ENCODE results near the gene MBD3.

The MBD3 gene

DNA sequence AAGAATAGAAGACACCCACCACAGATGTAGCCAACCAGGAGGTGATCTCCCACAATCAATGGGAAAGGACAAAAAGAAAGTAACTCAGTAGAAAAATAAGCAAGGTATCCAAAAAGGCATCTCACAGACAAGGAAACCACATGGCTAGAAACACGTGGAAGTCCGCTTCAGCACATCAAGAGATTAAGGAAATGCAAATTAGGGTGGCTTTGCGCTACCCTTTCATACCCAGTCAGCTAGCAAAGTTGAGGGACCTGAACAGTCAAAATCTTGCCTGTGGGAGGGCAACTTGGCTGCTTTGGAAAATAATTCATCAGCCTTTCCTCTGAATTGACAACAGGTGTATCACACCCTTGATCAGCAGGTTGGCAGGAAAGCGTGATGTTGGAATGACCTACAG, 24.2 kb upstream of the MBD3 start:
- Histone ChIP-seq H3K9ac (ENCODE audit: low read length) (no peak overlapping the region), H3K4me1 (ENCODE audit: control insufficient read depth, low read depth, low read length) (no peaks in the 10 kb centered on the region), H4K5ac (ENCODE audit: low read length) (no peak overlapping the region), H3K4me2 (ENCODE audit: low read length) (no peak overlapping the region), H2BK15ac (replicated peaks; ENCODE audit: low read depth) (no peak overlapping the region), H2BK5ac (ENCODE audit: low read length) (no peak overlapping the region), H3K27ac (ENCODE audit: low read depth, low read length) (no peak overlapping the region), H3K18ac (ENCODE audit: low read length) (no peak overlapping the region), H3K36me3 (ENCODE audit: control insufficient read depth, insufficient read depth, low read length) (peaks cover 35% of the 10 kb centered on the region), H3K27me3 (ENCODE audit: insufficient read depth, low read length, poor library complexity) (no peaks in the 10 kb centered on the region), H3K56ac (ENCODE audit: low read length) (no peak overlapping the region), H3K4ac (ENCODE audit: low read depth, low read length) (no peak overlapping the region), H3K79me2 (ENCODE audit: control insufficient read depth, insufficient read depth, low read length) (no peaks in the 10 kb centered on the region), H2BK120ac (ENCODE audit: low read depth, low read length) (no peak overlapping the region), H3K4me3 (ENCODE audit: low read length) (no peak overlapping the region), H4K8ac (ENCODE audit: low read depth, low read length) (no peak overlapping the region), H3K23ac (ENCODE audit: low read length) (no peak overlapping the region), H3K79me1 (ENCODE audit: low read length) (peaks cover 3% of the 10 kb centered on the region), H2AK5ac (ENCODE audit: low read length) (no peak overlapping the region)
- DNase-seq, result no peak
- no CpG with 5 or more reads among the region's 4 CpGs for WGBS (ENCODE audit: extremely low coverage, insufficient coverage, low lambda C conversion rate)

DNA sequence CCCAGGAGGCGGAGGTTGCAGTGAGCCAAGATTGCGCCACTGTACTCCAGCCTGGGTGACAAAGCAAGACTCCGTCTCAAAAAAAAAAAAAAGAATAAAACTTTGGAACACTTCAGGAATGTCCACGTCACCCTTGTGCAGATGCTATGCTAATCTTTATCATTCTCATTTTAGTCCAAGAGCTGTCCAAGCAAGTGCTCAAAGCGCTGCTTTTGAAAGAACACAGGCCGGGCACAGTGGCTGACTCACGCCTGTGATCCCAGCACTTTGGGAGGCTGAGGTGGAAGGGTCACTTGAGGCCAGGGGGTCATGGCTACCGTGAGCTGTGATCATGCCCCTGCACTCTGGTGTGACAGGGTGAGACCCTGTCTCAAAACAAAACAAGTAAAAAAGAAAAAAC, 23.7 kb upstream of the MBD3 start:
- Histone ChIP-seq H2AK5ac (ENCODE audit: low read length) (no peak overlapping the region), H3K23ac (ENCODE audit: low read length) (no peak overlapping the region), H3K9ac (ENCODE audit: low read length) (no peak overlapping the region), H2BK5ac (ENCODE audit: low read length) (no peak overlapping the region), H3K27me3 (ENCODE audit: insufficient read depth, low read length, poor library complexity) (no peaks in the 10 kb centered on the region), H3K4me3 (ENCODE audit: low read length) (no peak overlapping the region), H3K4me2 (ENCODE audit: low read length) (no peak overlapping the region), H2BK15ac (replicated peaks; ENCODE audit: low read depth) (no peak overlapping the region), H3K4me1 (ENCODE audit: control insufficient read depth, low read depth, low read length) (no peaks in the 10 kb centered on the region), H4K5ac (ENCODE audit: low read length) (no peak overlapping the region), H3K4ac (ENCODE audit: low read depth, low read length) (no peak overlapping the region), H3K56ac (ENCODE audit: low read length) (no peak overlapping the region), H2BK120ac (ENCODE audit: low read depth, low read length) (no peak overlapping the region), H4K8ac (ENCODE audit: low read depth, low read length) (no peak overlapping the region), H3K79me1 (ENCODE audit: low read length) (peaks cover 3% of the 10 kb centered on the region), H3K18ac (ENCODE audit: low read length) (no peak overlapping the region), H3K27ac (ENCODE audit: low read depth, low read length) (no peak overlapping the region), H3K36me3 (ENCODE audit: control insufficient read depth, insufficient read depth, low read length) (peaks cover 34% of the 10 kb centered on the region), H3K79me2 (ENCODE audit: control insufficient read depth, insufficient read depth, low read length) (no peaks in the 10 kb centered on the region)
- WGBS (ENCODE audit: extremely low coverage, insufficient coverage, low lambda C conversion rate), result no CpG with 5 or more reads among the region's 8 CpGs
- no peak for DNase-seq

DNA sequence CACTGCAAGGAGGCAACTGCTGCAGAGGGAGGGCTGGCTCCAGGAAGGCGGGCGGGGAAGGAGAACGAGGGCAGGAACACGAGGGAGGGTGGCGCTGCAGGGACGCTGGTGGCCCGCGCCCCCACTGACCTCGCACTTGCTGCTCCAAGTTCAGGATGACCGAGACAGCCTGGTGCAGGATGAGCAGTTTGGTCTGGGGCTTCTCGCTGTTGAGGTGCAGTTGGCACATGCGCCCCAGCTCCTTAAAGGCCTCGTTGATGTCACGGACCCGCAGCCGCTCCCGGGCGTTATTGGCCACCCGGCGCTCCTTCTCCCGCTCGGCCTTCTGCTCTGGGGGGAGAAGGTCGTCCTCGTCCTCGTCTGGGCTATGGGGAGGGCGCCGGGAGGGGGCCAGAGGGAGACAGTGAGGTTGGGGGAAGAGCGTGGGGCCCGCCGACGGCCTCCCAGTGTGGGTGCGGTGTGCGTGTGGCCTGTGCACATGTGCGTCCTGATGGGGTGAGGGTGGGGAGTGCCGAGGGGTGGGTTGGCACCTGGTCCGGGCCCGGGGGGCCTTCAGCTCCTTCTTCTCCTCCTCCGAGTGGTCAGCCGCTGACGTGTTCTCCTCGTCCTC, 22.6 kb upstream of the MBD3 start:
- Histone ChIP-seq H2BK120ac (ENCODE audit: low read depth, low read length) (no peak overlapping the region), H2AK5ac (ENCODE audit: low read length) (no peak overlapping the region), H3K4me1 (ENCODE audit: control insufficient read depth, low read depth, low read length) (no peaks in the 10 kb centered on the region), H3K56ac (ENCODE audit: low read length) (no peak overlapping the region), H3K23ac (ENCODE audit: low read length) (no peak overlapping the region), H3K79me1 (ENCODE audit: low read length) (peaks cover 3% of the 10 kb centered on the region), H3K4ac (ENCODE audit: low read depth, low read length) (no peak overlapping the region), H3K4me3 (ENCODE audit: low read length) (no peak overlapping the region), H3K18ac (ENCODE audit: low read length) (no peak overlapping the region), H2BK15ac (replicated peaks; ENCODE audit: low read depth) (no peak overlapping the region), H3K79me2 (ENCODE audit: control insufficient read depth, insufficient read depth, low read length) (no peaks in the 10 kb centered on the region), H3K4me2 (ENCODE audit: low read length) (no peak overlapping the region), H3K27me3 (ENCODE audit: insufficient read depth, low read length, poor library complexity) (no peaks in the 10 kb centered on the region), H3K27ac (ENCODE audit: low read depth, low read length) (no peak overlapping the region), H2BK5ac (ENCODE audit: low read length) (no peak overlapping the region), H4K8ac (ENCODE audit: low read depth, low read length) (no peak overlapping the region), H3K36me3 (ENCODE audit: control insufficient read depth, insufficient read depth, low read length) (peaks cover 36% of the 10 kb centered on the region), H4K5ac (ENCODE audit: low read length) (no peak overlapping the region), H3K9ac (ENCODE audit: low read length) (no peak overlapping the region)
- no CpG with 5 or more reads among the region's 41 CpGs for WGBS (ENCODE audit: extremely low coverage, insufficient coverage, low lambda C conversion rate)
- no peak for DNase-seq

DNA sequence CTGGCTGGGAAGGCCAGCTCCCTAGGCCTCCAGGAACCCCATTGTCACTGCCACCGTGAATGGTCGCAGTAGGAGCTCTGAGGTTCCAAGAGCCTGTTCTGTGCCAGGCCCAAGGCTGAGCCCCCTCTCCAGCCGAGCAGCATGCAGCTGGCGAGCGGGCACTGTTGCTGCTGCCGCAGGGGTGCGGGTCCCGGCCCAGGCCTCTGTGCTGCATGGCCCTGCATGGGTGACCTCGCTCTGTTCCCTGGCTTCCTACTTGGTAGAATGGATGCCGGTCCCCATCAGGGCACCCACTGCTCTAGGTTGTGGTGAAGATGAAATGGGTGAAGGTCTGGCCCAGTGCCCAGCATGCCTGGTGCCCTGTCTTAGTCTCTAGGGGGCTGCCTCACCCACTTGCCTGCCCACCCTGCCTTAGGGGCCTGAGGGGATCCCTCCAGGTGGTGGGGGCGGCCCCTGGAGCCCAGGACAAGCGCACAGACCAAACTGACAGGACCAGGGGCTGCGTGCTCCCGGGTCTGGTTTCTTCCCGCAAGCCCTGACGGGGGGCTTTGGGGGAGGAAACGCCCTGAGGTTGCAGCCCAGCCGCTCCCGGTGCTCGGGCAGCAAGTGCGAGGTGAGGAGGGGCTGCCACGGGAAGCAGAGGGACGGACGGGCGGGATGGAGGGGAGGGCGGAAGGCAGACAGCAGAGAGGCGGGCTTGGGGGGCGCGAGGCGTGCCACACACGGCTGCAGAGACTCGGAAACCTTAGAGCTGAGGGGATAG, 21.3 kb upstream of the MBD3 start:
- no peak overlapping the region for H2BK15ac ChIP-seq (replicated peaks; ENCODE audit: low read depth)
- no CpG with 5 or more reads among the region's 32 CpGs for WGBS (ENCODE audit: extremely low coverage, insufficient coverage, low lambda C conversion rate)
- H4K5ac ChIP-seq (ENCODE audit: low read length), result no peak overlapping the region
- no peaks in the 10 kb centered on the region for H3K79me2 ChIP-seq (ENCODE audit: control insufficient read depth, insufficient read depth, low read length)
- H3K4ac ChIP-seq (ENCODE audit: low read depth, low read length), result no peak overlapping the region
- no peak overlapping the region for H2BK120ac ChIP-seq (ENCODE audit: low read depth, low read length)
- H3K56ac ChIP-seq (ENCODE audit: low read length), result no peak overlapping the region
- no peak overlapping the region for H3K27ac ChIP-seq (ENCODE audit: low read depth, low read length)
- DNase-seq, result no peak
- H2BK5ac ChIP-seq (ENCODE audit: low read length), result no peak overlapping the region
- H3K4me2 ChIP-seq (ENCODE audit: low read length), result no peak overlapping the region
- H3K27me3 ChIP-seq (ENCODE audit: insufficient read depth, low read length, poor library complexity), result no peaks in the 10 kb centered on the region
- no peak overlapping the region for H3K23ac ChIP-seq (ENCODE audit: low read length)
- no peak overlapping the region for H4K8ac ChIP-seq (ENCODE audit: low read depth, low read length)
- H3K79me1 ChIP-seq (ENCODE audit: low read length), result peaks cover 3% of the 10 kb centered on the region
- H3K18ac ChIP-seq (ENCODE audit: low read length), result no peak overlapping the region
- no peak overlapping the region for H2AK5ac ChIP-seq (ENCODE audit: low read length)
- H3K36me3 ChIP-seq (ENCODE audit: control insufficient read depth, insufficient read depth, low read length), result peaks cover 37% of the 10 kb centered on the region
- no peak overlapping the region for H3K9ac ChIP-seq (ENCODE audit: low read length)
- no peaks in the 10 kb centered on the region for H3K4me1 ChIP-seq (ENCODE audit: control insufficient read depth, low read depth, low read length)
- no peak overlapping the region for H3K4me3 ChIP-seq (ENCODE audit: low read length)

DNA sequence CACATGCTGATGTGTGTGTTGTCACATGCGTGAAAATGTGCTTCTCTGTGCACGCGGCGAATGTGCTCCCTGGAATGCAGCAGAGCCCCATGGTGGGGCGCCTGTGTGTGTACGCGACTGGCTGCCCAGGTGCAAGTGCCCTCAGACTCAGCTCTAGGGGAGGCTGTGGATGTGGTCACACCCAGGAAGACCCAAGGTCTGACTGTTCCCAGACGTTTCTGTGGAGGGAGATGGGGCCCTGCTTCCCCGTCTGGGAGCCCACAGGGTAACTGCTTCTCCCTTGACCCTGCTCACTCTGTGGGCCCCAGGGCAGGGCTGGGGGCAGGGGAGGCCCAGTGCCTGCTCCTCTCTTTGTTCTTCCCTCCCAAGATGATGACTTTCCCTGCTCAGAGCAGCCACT, 20.5 kb upstream of the MBD3 start:
- no peaks in the 10 kb centered on the region for H3K79me2 ChIP-seq (ENCODE audit: control insufficient read depth, insufficient read depth, low read length)
- H2BK5ac ChIP-seq (ENCODE audit: low read length), result no peak overlapping the region
- no peak overlapping the region for H3K56ac ChIP-seq (ENCODE audit: low read length)
- DNase-seq, result no peak
- no peak overlapping the region for H2BK120ac ChIP-seq (ENCODE audit: low read depth, low read length)
- no peak overlapping the region for H2AK5ac ChIP-seq (ENCODE audit: low read length)
- no peaks in the 10 kb centered on the region for H3K27me3 ChIP-seq (ENCODE audit: insufficient read depth, low read length, poor library complexity)
- H4K5ac ChIP-seq (ENCODE audit: low read length), result no peak overlapping the region
- H3K9ac ChIP-seq (ENCODE audit: low read length), result no peak overlapping the region
- H3K18ac ChIP-seq (ENCODE audit: low read length), result no peak overlapping the region
- no peak overlapping the region for H3K4me3 ChIP-seq (ENCODE audit: low read length)
- no CpG with 5 or more reads among the region's 9 CpGs for WGBS (ENCODE audit: extremely low coverage, insufficient coverage, low lambda C conversion rate)
- no peak overlapping the region for H3K4me2 ChIP-seq (ENCODE audit: low read length)
- no peaks in the 10 kb centered on the region for H3K4me1 ChIP-seq (ENCODE audit: control insufficient read depth, low read depth, low read length)
- H3K79me1 ChIP-seq (ENCODE audit: low read length), result peaks cover 1% of the 10 kb centered on the region
- H3K27ac ChIP-seq (ENCODE audit: low read depth, low read length), result no peak overlapping the region
- no peak overlapping the region for H4K8ac ChIP-seq (ENCODE audit: low read depth, low read length)
- no peak overlapping the region for H3K4ac ChIP-seq (ENCODE audit: low read depth, low read length)
- H3K23ac ChIP-seq (ENCODE audit: low read length), result no peak overlapping the region
- H2BK15ac ChIP-seq (replicated peaks; ENCODE audit: low read depth), result no peak overlapping the region
- H3K36me3 ChIP-seq (ENCODE audit: control insufficient read depth, insufficient read depth, low read length), result peaks cover 37% of the 10 kb centered on the region
